DND-41 (cell line): ENCODE results near the gene CD300C.

Source experiments
- CTCF ChIP-seq: IDR thresholded peaks from 2 replicates; pipeline ENCODE4 v1.5.1; 2012; ENCODE audit warnings: borderline replicate concordance, low read length, moderate library complexity, mild to moderate bottlenecking; ENCODE audit not compliant: poor library complexity, severe bottlenecking; ENCODE audit errors: extremely low read depth
- EZH2 ChIP-seq: IDR thresholded peaks from 3 replicates; pipeline ENCODE4 v1.6.1; 2012; ENCODE audit warnings: borderline replicate concordance, low read depth, mild to moderate bottlenecking, moderate library complexity, low read length, inconsistent platforms; ENCODE audit not compliant: severe bottlenecking

GRCh38 chr17:74527081-74527480 lies 18.8 kb downstream of the CD300C start:
- TF ChIP-seq CTCF (no peak), EZH2 (no peak)
